Mucosa of rectum (tissue), 2 donors: ENCODE data around the gene TPM2.

Source experiments
- H3K27ac ChIP-seq, 2 donors: one replicate each; pipeline ENCODE4 v1.7.0; 2013; ENCODE audit warnings: inconsistent platforms in 2 of 2, low read depth in 2 of 2, low read length in 2 of 2
- H3K27me3 ChIP-seq, 2 donors: one replicate each; pipeline ENCODE4 v1.7.0; 2013; ENCODE audit warnings: low read length in 2 of 2; ENCODE audit not compliant: control insufficient read depth in 2 of 2, insufficient read depth in 2 of 2
- H3K36me3 ChIP-seq, 2 donors: one replicate each; pipeline ENCODE4 v1.7.0; 2013; ENCODE audit warnings: low read length in 2 of 2; ENCODE audit not compliant: control insufficient read depth in 2 of 2, insufficient read depth in 2 of 2
- H3K4me1 ChIP-seq, 2 donors: one replicate each; pipeline ENCODE4 v1.7.0; 2013; ENCODE audit warnings: low read length in 2 of 2, mild to moderate bottlenecking in 1 of 2; ENCODE audit not compliant: control insufficient read depth in 2 of 2, insufficient read depth in 2 of 2
- H3K4me3 ChIP-seq, 2 donors: one replicate each; pipeline ENCODE4 v1.7.0; 2013; ENCODE audit warnings: low read length in 2 of 2
- H3K9ac ChIP-seq, 2 donors: one replicate each; pipeline ENCODE4 v1.7.0; 2013; ENCODE audit warnings: low read length in 2 of 2, low read depth in 1 of 2, mild to moderate bottlenecking in 1 of 2
- H3K9me3 ChIP-seq, 2 donors: one replicate each; pipeline ENCODE4 v1.7.0; 2013; ENCODE audit warnings: low read length in 2 of 2; ENCODE audit not compliant: control insufficient read depth in 2 of 2
- donor health status: healthy.
- donor health status: Normal muscosa, but diverticular disease.

The TPM2 gene

DNA sequence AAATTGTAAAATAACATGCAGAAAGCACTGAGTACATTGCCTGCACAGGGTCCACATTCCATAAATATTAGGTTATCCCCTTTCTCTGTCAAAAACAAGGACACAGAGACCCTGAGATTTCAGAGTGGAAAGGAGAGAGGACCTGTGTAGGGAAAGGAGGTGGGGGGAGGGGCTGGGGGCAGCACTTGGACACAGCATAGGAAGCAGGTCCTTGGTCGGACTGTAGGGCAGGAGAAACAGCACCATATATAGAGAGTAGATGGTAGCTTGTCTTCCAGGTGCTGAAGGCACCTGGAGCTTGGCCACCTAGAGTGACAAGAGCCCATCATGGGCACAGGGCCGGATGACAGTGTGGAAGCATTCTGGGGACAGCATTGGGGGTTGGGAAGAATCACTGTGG lies 2.4 kb downstream of the TPM2 start:
- Histone ChIP-seq H3K9me3 (no peaks in the 10 kb centered on the region), H3K27ac (peak overlapping the region in 1 of 2 donors; percentile 86), H3K27me3 (no peaks in the 10 kb centered on the region), H3K4me3 (peak overlapping the region in 1 of 2 donors; percentile 48), H3K4me1 (peaks cover 6 to 8% of the 10 kb centered on the region in 2 donors), H3K36me3 (no peaks in the 10 kb centered on the region), H3K9ac (peak overlapping the region in 1 of 2 donors; percentile 34)

DNA sequence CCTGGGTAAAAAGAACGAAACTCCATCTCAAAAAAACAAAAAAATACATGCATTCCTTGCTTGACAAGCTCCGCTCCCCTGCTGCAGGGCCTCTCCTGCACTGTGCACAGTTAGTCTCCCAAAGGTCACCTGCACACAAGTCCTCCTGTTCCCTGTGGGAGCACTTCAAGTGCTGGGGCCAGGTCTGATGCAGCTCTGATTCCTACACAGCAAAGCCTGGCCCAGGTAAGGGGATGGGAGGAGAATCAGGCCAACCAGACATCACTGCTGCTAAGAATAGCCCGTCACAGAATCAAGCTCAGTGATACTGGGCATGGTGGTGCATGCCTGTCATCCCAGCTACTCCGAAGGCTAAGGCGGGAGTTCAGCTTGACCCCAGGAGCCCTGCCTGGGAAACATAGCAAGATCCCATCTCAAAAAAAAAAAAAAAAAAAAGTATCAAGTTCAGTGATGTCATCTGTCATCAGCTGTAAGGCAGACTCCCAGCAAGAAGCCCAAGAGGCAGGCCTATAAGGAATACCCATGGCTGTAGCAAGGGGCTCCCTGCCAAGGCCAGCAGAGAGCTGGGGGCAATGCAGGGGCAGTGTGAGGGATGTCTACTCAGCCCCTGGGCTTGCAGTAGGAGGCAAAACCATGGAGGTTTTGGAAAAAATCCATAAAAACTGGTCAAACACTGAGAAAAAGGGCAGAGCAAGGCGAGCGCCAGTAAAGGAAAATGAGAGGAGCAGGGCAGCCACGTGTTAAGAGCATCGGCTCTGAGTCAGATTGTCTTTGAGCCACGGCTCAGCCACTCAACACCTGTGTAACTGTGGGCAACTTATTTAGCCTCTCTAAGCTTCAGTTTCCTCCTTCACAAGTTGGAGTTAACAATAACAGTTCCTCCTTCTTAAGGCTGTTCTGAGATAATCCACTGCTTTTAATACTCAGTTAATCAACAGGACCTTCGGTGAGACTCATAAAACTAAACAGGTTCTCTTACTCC lies 3.2 kb downstream of the TPM2 start:
- Histone ChIP-seq H3K4me3 (peak overlapping the region in 1 of 2 donors; percentile 34), H3K27me3 (no peaks in the 10 kb centered on the region), H3K27ac (peak overlapping the region in 1 of 2 donors; percentile 3), H3K9me3 (no peaks in the 10 kb centered on the region), H3K36me3 (no peaks in the 10 kb centered on the region), H3K9ac (no peak overlapping the region), H3K4me1 (peaks cover 6 to 7% of the 10 kb centered on the region in 2 donors)

DNA sequence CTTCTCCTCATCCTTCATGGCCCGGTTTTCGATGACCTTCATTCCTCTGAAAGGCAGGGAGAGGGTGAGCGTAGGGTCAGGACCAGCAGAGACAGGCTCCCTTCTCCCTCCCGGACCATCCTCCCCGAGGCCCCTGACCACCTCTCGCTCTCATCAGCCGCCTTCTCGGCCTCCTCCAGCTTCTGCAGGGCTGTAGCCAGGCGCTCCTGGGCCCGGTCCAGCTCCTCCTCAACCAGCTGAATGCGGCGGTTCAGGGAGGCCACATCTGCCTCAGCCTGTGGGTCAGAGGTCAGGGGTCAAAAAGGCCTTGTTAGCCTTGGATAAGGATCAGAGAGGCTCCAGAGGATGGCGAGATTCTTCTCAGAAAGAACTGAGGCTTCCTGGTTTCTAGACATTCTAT lies 4.2 kb downstream of the TPM2 start:
- Histone ChIP-seq H3K4me3 (peak overlapping the region in 1 of 2 donors; percentile 33), H3K9me3 (no peaks in the 10 kb centered on the region), H3K27ac (no peak overlapping the region), H3K9ac (no peak overlapping the region), H3K36me3 (no peaks in the 10 kb centered on the region), H3K4me1 (peaks cover 2 to 6% of the 10 kb centered on the region in 2 donors), H3K27me3 (no peaks in the 10 kb centered on the region)

DNA sequence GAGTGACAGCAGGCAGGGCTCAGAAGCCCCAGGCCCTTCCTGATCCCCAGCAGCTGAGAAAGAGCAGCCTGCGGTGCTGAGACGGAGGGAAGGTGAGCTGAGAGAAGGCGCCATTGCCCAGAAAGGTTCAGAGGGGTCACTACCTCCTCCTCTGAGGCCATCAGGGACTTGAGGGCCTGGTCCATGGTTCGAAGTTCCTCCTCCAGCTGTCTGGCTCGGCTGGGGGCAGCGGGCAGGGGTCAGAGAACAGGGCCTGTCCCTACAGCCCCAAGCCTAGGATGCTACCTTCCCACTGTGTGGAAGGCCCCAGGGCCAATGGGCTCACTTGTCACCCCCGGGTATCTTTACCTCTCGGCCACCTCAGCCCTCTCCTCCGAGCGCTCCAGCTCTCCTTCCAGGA lies 4.8 kb downstream of the TPM2 start:
- H3K9me3 ChIP-seq, result no peaks in the 10 kb centered on the region
- no peaks in the 10 kb centered on the region for H3K27me3 ChIP-seq
- H3K27ac ChIP-seq, result no peak overlapping the region
- no peak overlapping the region for H3K9ac ChIP-seq
- H3K4me3 ChIP-seq, result no peak overlapping the region
- no peaks in the 10 kb centered on the region for H3K36me3 ChIP-seq
- peaks cover 0 to 3% of the 10 kb centered on the region in 2 donors for H3K4me1 ChIP-seq

DNA sequence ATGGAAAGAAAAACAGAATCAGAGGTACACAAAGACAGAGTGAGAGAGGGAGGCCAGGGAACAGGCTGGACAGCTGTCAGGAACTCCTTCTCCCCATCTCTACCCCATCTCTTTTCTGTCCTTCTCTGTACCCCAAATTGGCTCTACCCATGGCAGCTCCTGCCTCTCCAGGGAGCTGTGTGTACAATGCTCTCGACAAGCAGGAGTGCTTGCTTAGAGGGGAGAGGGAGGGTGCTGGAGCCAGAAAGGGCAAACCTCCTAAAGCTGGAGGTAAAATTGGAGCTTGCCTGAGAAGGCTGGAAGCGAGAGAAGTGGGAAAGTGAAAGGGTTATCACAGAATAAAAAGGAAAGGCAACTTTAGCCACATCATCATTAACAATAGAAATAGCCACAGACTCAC lies 6.4 kb downstream of the TPM2 start:
- Histone ChIP-seq H3K9me3 (no peaks in the 10 kb centered on the region), H3K4me1 (no peaks in the 10 kb centered on the region), H3K27me3 (no peaks in the 10 kb centered on the region), H3K9ac (no peak overlapping the region), H3K4me3 (no peak overlapping the region), H3K27ac (no peak overlapping the region), H3K36me3 (no peaks in the 10 kb centered on the region)

DNA sequence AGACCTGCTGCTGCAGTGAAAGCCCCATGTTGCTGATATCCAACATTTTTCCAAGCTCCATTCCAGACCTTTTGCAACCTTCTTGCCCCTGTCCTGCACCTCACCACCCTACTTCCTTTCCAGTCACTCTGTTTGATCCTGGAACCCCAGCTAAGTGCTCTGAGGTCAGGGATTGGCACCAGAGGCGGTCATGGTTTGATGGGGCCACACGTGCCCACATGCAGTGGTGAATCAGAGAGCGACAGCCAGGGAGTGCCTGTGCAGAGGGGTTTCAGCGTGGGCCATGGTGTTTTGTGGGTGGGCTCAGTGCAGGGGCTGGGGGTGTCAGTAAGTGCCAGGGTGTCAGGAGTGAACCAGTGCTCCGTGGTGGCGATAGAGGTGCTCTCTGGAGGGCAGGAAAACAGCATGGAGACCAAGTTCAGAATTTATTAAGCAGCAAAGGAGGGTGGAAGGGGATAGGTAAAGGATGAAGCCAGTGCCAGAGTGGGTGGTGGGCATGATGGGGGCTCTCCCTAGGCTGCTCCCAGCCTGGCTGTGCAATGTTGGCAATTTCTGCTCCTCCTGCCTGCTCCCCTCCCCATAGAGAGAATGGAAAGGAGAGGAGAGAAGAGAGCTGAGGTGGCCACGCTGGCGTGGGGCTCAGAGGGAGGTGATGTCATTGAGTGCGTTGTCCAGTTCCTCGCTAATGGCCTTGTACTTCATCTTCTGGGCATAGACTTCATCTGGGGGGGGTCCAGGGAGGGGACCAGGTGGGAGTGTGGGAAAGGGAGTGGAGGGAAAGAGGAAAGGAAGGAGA lies 7.0 kb downstream of the TPM2 start:
- Histone ChIP-seq H3K27me3 (no peaks in the 10 kb centered on the region), H3K9me3 (no peaks in the 10 kb centered on the region), H3K9ac (no peak overlapping the region), H3K4me1 (no peaks in the 10 kb centered on the region), H3K27ac (no peak overlapping the region), H3K4me3 (no peak overlapping the region), H3K36me3 (no peaks in the 10 kb centered on the region)

DNA sequence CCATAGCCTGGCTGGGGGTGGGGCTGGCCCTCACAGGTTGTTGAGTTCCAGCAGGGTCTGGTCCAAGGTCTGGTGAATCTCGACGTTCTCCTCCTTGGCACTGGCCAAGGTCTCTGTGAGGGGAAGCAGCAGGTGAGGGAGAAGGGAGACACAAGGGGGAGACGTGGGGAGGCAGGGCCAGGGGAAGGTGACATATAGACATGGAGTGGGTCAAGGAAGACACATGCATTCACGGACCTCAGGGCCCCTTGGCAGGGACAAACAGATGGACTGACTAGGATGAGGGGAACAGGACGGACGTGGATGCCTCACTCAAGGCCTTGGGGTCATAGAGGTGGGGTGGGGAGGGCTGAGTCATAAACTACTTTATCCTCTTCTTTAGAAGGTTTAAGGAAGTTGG lies 7.7 kb downstream of the TPM2 start:
- Histone ChIP-seq H3K4me3 (no peak overlapping the region), H3K27me3 (no peaks in the 10 kb centered on the region), H3K9ac (no peak overlapping the region), H3K36me3 (no peaks in the 10 kb centered on the region), H3K27ac (no peak overlapping the region), H3K4me1 (no peaks in the 10 kb centered on the region), H3K9me3 (no peaks in the 10 kb centered on the region)

DNA sequence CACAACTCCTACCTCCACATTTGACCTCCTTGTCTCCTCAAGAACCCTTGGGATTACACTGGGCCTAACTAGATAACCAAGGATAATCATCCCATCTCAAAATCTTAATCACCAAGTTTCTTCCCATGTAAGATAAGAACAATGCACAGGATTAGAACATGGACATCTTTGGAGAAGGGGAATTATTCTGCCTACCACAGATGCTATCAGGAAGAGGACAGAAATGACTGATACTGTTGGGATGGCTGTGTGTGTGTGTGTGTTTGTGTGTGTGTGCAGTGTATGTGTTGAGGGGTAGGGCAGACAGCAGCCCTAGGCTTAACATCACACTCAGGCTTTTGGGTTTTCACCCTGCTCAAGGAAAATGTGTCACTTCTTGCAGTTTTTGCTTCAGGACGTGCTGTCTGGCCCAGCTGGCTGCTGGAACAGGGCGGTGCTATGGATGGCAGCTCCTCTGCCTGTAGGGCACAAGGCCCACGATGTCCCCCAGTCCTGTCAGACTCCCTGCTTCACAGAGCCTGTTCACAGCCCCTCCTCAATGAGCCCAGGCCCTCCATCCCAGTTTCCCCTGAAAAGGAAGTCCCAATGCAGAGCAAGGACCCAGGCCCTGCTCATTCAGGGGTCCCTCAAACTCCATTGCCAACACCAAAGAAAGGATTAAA lies 8.3 kb downstream of the TPM2 start:
- no peaks in the 10 kb centered on the region for H3K36me3 ChIP-seq
- no peak overlapping the region for H3K9ac ChIP-seq
- H3K9me3 ChIP-seq, result no peaks in the 10 kb centered on the region
- no peaks in the 10 kb centered on the region for H3K27me3 ChIP-seq
- no peaks in the 10 kb centered on the region for H3K4me1 ChIP-seq
- H3K27ac ChIP-seq, result no peak overlapping the region
- no peak overlapping the region for H3K4me3 ChIP-seq

DNA sequence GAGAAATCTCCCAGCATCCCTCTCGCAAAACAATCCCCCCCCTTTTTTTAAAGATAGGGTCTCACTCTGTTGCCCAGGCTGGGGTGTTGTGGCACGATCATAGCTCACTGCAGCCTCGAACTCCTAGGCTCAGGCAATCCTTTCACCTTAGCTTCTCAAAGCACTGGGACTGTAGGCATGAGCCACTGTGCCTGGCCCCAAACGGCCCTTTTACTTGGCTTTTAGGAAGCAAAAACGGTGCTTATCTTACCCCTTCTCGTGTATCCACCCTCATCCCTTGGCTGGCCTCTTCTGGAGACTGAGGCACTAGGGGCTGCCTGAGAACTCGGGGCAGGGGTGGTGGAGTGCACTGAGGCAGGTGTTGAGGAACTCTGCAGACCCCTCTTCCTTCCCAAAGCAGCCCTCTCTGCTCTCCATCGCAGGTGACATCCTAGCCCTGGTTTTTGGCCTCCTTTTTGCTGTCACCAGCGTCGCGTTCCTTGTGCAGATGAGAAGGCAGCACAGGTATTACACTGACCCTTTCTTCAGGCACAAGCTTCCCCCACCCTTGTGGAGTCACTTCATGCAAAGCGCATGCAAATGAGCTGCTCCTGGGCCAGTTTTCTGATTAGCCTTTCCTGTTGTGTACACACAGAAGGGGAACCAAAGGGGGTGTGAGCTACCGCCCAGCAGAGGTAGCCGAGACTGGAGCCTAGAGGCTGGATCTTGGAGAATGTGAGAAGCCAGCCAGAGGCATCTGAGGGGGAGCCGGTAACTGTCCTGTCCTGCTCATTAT lies 9.2 kb downstream of the TPM2 start:
- Histone ChIP-seq H3K36me3 (no peaks in the 10 kb centered on the region), H3K27me3 (no peaks in the 10 kb centered on the region), H3K27ac (no peak overlapping the region), H3K4me1 (peaks cover 0 to 6% of the 10 kb centered on the region in 2 donors), H3K4me3 (no peak overlapping the region), H3K9me3 (no peaks in the 10 kb centered on the region), H3K9ac (no peak overlapping the region)
